ENCODE results near the gene ZNF17.
A peak's percentile ranks its signal among the peaks of the same experiment; 100 is the strongest.
"Not testable (repeated sequence)": the region's sequence is repeated elsewhere in the genome, so short reads cannot be mapped to it uniquely, and the experiment has no call there.

The ZNF17 gene

GRCh38 chr19:57410877-57411671 lies at the start of gene ZNF17:
Gene ZNF17 (plus strand): TSS chr19:57411161. CDS start chr19:57413616, 2,455 bp downstream.
- DNase-seq: peak; percentile 92

GRCh38 chr19:57362419-57362818 lies 48.5 kb upstream of the ZNF17 start:
- no peak for DNase-seq

GRCh38 chr19:57362997-57363687 lies 47.8 kb upstream of the ZNF17 start, which contains the start of the genes TRAPPC2B and ZNF547:
Gene TRAPPC2B (plus strand): TSS chr19:57363551. CDS start chr19:57364834, 1,283 bp downstream.
Gene ZNF547 (plus strand): TSS chr19:57363551. CDS start chr19:57368556, 5,005 bp downstream.
- DNase-seq: peak; percentile 100

GRCh38 chr19:57363688-57364181 lies 47.2 kb upstream of the ZNF17 start:
- DNase-seq: no peak

GRCh38 chr19:57366776-57367175 lies 44.2 kb upstream of the ZNF17 start:
- DNase-seq: no peak

GRCh38 chr19:57374179-57374578 lies 36.8 kb upstream of the ZNF17 start:
- no peak for DNase-seq

GRCh38 chr19:57374647-57375046 lies 36.3 kb upstream of the ZNF17 start:
- not testable (repeated sequence) for DNase-seq

GRCh38 chr19:57376151-57376550 lies 34.8 kb upstream of the ZNF17 start:
- DNase-seq: no peak

- no peak for DNase-seq
Observed at GRCh38 chr19:57377498-57378146, 33.3 kb upstream of the ZNF17 start.

- no peak for DNase-seq
Observed at GRCh38 chr19:57380923-57381322, 30.0 kb upstream of the ZNF17 start.

GRCh38 chr19:57382806-57383488 lies 28.0 kb upstream of the ZNF17 start:
- DNase-seq: no peak

GRCh38 chr19:57389194-57389729 lies 21.7 kb upstream of the ZNF17 start:
- no peak for DNase-seq

- peak; percentile 98 for DNase-seq
Observed at GRCh38 chr19:57389730-57390598, 21.0 kb upstream of the ZNF17 start, which contains the start of gene ZNF548. Gene ZNF548 (plus strand): TSS chr19:57389854. CDS start chr19:57390100, 246 bp downstream.

- no peak for DNase-seq
Observed at GRCh38 chr19:57395710-57396109, 15.3 kb upstream of the ZNF17 start.

- DNase-seq: no peak
Observed at GRCh38 chr19:57398868-57399267, 12.1 kb upstream of the ZNF17 start.

GRCh38 chr19:57403737-57404563 lies 7.0 kb upstream of the ZNF17 start:
- no peak for DNase-seq

GRCh38 chr19:57406516-57407123 lies 4.3 kb upstream of the ZNF17 start:
- DNase-seq: peak; percentile 63

GRCh38 chr19:57419439-57419838 lies 8.5 kb downstream of the ZNF17 start:
- no peak for DNase-seq

GRCh38 chr19:57421037-57421436 lies 10.1 kb downstream of the ZNF17 start:
- no peak for DNase-seq
